Retinal pigment epithelial cell (primary cell): Measurements from ENCODE around the gene CD79B.

Experiments used
- DNase-seq: peaks from one replicate; pipeline ENCODE4 v3.0.0-alpha.2; 2010; ENCODE audit warnings: low read depth
- H3K4me3 ChIP-seq: 2 replicates; pipeline ENCODE4 v1.5.1; 2011; ENCODE audit warnings: mild to moderate bottlenecking, low read length, control low read depth, moderate library complexity
- CTCF ChIP-seq: conservative IDR thresholded peaks from 2 replicates; pipeline ENCODE4 v1.5.1; 2011; ENCODE audit warnings: low read depth, low read length, control low read depth, inconsistent platforms

Gene CD79B

GRCh38 chr17:63932721-63933120, 590 bp upstream of the CD79B start:
- no peak for TF ChIP-seq CTCF
- no peak for DNase-seq
- no peak overlapping the region for H3K4me3 ChIP-seq

- no peak for TF ChIP-seq CTCF
- DNase-seq: no peak
- no peak overlapping the region for H3K4me3 ChIP-seq
Measured at GRCh38 chr17:63930951-63931575, 1.1 kb downstream of the CD79B start.

- no peak for TF ChIP-seq CTCF
- peak; percentile 18 for DNase-seq
- H3K4me3 ChIP-seq: no peak overlapping the region
Measured at GRCh38 chr17:63929860-63930766, 2.0 kb downstream of the CD79B start.

- H3K4me3 ChIP-seq: no peak overlapping the region
- TF ChIP-seq CTCF: no peak
- DNase-seq: no peak
Measured at GRCh38 chr17:63928966-63929695, 3.0 kb downstream of the CD79B start.

- no peak for TF ChIP-seq CTCF
- no peak for DNase-seq
Measured at GRCh38 chr17:63928172-63928666, 3.9 kb downstream of the CD79B start.

GRCh38 chr17:63927464-63928171, 4.5 kb downstream of the CD79B start:
- TF ChIP-seq CTCF: no peak
- no peak overlapping the region for H3K4me3 ChIP-seq
- no peak for DNase-seq

More at GRCh38 chr17:63928172-63928666, 3.9 kb downstream of the CD79B start:
- H3K4me3 ChIP-seq: no peak overlapping the region
